Stimulated activated CD4-positive, alpha-beta T cell treated with anti-CD3 and anti-CD28 coated beads, Interleukin-15, amount 100 ng/mL, for 48 hours (primary cell): Measurements from ENCODE around the gene INSM1.

Experiments
- DNase-seq, 2 donors: peaks; one replicate each; pipeline ENCODE4 v3.0.0-alpha.2; 2020; ENCODE audit warnings: low read depth in 2 of 2

Gene INSM1

GRCh38 chr20:20362774-20363433 lies 5.0 kb upstream of the INSM1 start:
- DNase-seq = no peak

DNA sequence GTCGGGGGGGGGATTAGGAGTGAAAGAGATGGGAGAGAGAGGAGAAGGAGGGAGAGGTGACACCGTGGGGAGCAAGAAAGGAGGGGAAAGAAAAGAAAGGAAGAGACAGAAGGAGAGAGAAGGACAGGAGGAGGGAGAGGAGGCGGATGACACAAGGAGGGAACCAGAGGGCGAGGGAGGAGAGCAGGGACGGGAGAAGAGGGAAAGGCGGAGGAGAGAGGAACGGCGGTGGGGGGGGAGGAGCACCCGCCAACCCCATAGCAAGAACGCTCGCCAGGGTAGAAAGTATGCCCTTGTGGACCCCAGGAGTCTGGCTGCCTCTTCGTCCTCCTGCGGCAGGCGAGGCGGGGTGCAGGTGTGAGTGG lies 4.5 kb upstream of the INSM1 start:
- no peak for DNase-seq

DNA sequence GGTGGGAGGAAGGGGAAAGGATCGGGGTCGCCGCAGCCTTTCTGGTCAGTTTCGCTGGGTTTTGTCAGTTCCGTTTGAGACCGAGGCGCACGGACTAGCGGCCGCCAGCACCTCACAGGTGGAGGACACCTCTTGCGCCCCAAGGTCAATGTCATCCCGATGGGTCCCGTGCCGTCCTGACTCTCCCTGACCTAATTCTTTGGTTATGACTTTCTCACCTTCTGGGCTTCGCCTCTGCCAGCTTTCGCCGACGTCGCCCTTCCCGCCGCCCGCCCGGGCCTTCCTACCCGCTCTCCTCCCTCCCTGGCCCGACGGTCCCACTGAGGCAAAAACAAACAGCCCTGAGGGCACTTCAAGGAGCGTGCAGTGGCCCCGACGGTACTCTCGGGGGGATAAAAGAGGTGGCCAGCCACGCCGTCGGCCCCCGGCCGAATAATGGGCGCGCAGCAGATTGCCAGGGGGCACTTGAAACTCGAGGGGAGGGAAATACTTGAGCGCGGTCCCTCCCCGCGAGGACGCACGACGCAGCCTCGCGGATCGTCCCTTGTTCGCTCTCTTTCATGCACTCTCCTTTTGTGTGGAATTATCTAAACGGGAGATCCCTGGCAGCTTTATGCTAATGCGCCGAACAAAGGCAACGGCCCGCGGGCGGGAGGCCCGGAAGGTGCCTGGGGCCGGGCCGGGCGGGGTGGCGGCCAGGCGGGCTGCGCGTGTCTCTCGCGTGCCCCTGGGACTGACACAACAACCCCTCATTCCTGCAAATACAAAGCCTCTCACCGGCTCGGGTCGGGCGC lies 3.9 kb upstream of the INSM1 start:
- DNase-seq = no peak

- no peak for DNase-seq
Observed at GRCh38 chr20:20364593-20365479, 3.1 kb upstream of the INSM1 start.

GRCh38 chr20:20365480-20366161 lies 2.3 kb upstream of the INSM1 start:
- no peak for DNase-seq

- no peak for DNase-seq
Observed at GRCh38 chr20:20366551-20366875, 1.4 kb upstream of the INSM1 start.

DNA sequence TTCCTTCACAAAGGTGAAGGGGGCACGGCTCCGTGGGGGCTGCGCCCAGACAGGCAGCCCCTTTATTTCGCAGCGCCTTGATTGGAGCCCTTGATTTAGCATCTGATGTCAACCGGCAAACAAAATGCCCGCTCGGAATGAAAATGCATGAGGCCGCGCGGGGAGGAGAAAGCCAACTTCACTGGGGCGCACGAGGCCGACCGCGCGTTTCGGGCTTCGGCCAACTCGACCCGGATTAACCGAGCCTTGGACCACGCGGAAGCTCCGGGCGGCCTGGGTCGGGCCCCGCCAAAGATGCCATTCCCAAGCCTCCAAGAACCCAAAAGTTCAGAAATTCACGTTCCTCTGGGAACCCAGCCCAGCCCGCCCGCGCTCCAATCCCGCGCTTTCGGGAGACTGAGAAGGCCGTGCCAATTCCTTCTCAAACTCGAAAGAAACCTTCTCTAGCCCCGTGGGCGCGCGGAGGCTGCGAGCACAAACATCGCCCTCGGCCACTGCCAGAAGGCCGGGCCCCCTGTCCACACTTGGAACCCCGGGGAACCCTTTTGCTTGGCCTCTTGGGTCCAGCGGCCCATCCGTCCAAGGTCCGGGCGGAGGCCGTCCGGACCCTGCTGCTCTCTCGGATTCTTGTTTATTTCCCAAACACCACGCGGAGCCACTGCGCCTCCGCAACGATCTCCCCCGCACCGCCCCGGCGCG lies 879 bp upstream of the INSM1 start:
- DNase-seq = no peak

- peak in 1 of 2 donors; percentile 9 for DNase-seq
Observed at GRCh38 chr20:20368418-20369249, 730 bp downstream of the INSM1 start.

- DNase-seq = peak in 1 of 2 donors; percentile 24
Observed at GRCh38 chr20:20369250-20370093, 1.6 kb downstream of the INSM1 start.

DNA sequence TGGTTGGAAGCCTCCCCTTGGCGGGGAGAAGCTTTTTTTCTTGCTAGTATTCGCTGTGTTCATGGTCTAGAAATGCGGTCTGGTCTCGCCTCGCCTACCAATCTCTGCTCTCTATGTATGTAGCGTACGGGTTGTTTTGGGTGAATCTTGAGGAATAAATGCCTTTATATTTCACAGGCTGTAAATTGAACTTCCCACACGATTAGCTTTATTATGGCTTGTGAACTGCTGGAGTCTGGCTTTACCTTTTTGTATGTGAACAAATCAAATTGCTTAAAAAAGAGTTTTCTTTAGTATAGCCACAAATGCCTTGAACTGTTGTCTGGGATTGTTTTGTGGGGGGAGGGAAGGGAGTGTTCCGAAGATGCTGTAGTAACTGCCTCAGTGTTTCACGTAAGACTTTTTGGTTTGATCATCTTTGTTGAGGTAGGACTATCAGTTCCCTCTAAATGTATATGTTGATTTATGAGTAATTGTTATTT lies 2.2 kb downstream of the INSM1 start:
- DNase-seq = no peak

DNA sequence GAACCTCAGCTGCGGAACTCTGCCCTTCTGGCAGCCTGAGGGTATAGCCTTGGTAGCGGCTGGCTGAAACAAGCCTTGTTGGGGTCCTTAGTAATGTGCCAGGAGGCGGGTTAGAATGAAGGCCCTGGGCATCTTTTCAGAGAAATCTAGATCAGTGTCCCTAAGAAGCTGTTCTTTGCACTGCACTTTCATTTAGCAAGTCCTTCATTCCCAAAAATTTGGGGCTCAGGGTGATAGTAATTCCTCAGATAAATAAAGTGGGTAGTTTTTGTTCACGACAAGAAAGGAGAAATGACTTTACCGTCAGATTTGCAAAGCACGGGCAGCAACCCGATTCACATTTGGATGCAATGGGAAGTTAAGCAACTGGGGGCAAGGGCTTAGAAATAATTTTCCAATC lies 3.2 kb downstream of the INSM1 start:
- DNase-seq = no peak

- DNase-seq = no peak
Observed at GRCh38 chr20:20371681-20372080, 3.8 kb downstream of the INSM1 start.

GRCh38 chr20:20373091-20373571 lies 5.2 kb downstream of the INSM1 start:
- no peak for DNase-seq

DNA sequence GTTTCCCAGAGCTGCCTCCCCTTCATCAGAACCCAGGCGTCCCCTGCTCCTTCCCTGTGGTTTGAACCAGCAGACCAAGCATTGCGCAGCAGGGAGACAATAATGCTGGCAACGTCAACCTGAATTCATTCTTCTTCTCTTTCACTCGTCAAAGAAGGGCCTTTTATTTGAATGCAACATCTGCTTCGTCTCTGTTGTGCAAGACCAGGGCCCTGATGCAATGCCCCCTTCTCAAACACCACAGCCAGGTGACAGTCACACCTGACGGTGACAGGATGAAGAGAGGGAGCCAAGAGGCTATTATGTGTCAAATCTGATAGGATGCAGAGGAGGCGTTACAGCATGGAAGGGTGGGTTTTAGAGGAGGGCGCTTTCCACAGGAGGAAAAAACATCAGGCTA lies 8.0 kb downstream of the INSM1 start:
- DNase-seq = no peak

GRCh38 chr20:20386192-20386591 lies 18.3 kb downstream of the INSM1 start:
- DNase-seq = no peak

DNA sequence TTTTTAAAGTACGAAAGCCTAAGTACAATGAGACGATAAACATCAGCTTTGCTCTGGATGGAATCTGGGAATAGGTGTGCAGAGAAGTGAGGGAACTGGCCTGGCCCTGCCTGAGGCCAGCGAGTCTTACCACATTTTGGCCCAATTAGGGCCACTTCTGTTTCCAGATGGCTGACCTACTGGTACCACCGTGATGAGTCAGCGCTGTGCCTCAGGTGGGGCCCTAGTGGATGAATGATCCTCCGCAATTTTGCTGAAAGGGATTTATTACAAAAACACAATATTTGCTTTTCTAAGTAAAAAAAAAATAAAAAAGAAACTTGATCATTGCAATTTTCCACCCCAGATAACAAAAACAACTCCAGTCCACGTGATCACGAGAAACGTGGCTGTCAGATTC lies 22.5 kb downstream of the INSM1 start:
- no peak for DNase-seq

- DNase-seq = no peak
Observed at GRCh38 chr20:20391115-20391514, 23.2 kb downstream of the INSM1 start.

DNA sequence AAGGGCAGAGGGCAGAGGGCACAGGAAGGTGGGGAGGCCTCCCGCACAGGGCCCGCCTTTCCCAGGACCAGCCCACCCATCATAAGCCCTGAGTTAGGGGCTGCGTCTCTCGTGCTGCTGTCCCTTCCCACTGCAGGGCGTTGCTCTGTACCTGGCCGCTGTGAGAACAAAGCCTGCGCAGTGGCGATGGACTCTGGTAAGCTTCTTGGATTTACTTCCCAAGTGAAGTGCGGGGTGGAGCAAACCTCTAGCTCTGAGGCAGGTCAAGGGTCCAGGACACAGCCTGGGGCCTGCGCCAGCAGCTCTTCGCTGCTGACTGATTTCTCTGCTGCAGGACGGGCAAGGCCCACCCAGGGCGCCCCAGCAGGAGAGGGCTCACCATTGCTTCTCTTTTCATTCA lies 23.9 kb downstream of the INSM1 start:
- DNase-seq = no peak
